Loucy (cell line): ENCODE results near the gene MIF4GD.

Experiments used
- H2AFZ ChIP-seq: fragments of 200-600 bp; sonication (generic); 2 replicates; pipeline ENCODE4 v1.6.0; 2016; ENCODE audit warnings: antibody characterized with exemption, mild to moderate bottlenecking, low read length, moderate library complexity
- H3F3A ChIP-seq: fragments of 200-600 bp; 2 replicates; pipeline ENCODE4 v1.6.0; 2016; ENCODE audit warnings: antibody characterized with exemption, low read depth, mild to moderate bottlenecking
- H3K27me3 ChIP-seq: fragments of 200-600 bp; sonication (generic); 2 replicates; pipeline ENCODE4 v1.6.1; 2014; ENCODE audit warnings: low read length, mild to moderate bottlenecking; ENCODE audit not compliant: insufficient read depth, poor library complexity, severe bottlenecking
- H3K36me3 ChIP-seq: fragments of 200-600 bp; sonication (generic); 2 replicates; pipeline ENCODE4 v1.6.1; 2016; ENCODE audit warnings: low read length; ENCODE audit not compliant: insufficient read depth
- H3K4me1 ChIP-seq: fragments of 200-600 bp; sonication (generic); 2 replicates; pipeline ENCODE4 v1.5.1; 2014; ENCODE audit warnings: low read length, mild to moderate bottlenecking; ENCODE audit not compliant: insufficient read depth, poor library complexity, severe bottlenecking
- H3K4me2 ChIP-seq: fragments of 200-600 bp; sonication (generic); 2 replicates; pipeline ENCODE4 v1.6.0; 2014; ENCODE audit warnings: antibody characterized with exemption, low read length, low read depth, mild to moderate bottlenecking; ENCODE audit not compliant: poor library complexity, severe bottlenecking
- H3K4me3 ChIP-seq: fragments of 200-600 bp; sonication (generic); 2 replicates; pipeline ENCODE4 v1.5.1; 2014; ENCODE audit warnings: low read length, mild to moderate bottlenecking, mixed read lengths; ENCODE audit not compliant: poor library complexity, severe bottlenecking
- H3K79me2 ChIP-seq: fragments of 200-600 bp; sonication (generic); 2 replicates; pipeline ENCODE4 v1.6.1; 2014; ENCODE audit warnings: low read length; ENCODE audit not compliant: insufficient read depth
- H3K9ac ChIP-seq: fragments of 200-600 bp; sonication (generic); 2 replicates; pipeline ENCODE4 v1.6.0; 2014; ENCODE audit warnings: mild to moderate bottlenecking, low read depth, low read length, moderate library complexity; ENCODE audit not compliant: poor library complexity, severe bottlenecking
- H3K9me2 ChIP-seq: fragments of 200-600 bp; sonication (generic); replicated peaks from 2 replicates; pipeline ENCODE4 v1.6.1; 2016; ENCODE audit warnings: low read depth, low read length, mixed read lengths
- H3K9me3 ChIP-seq: fragments of 200-600 bp; sonication (generic); 2 replicates; pipeline ENCODE4 v1.6.1; 2014; ENCODE audit warnings: mild to moderate bottlenecking, antibody characterized with exemption, low read length, low read depth; ENCODE audit not compliant: insufficient read depth
- H4K20me1 ChIP-seq: fragments of 200-600 bp; sonication (generic); 2 replicates; pipeline ENCODE4 v1.6.0; 2014; ENCODE audit warnings: antibody characterized with exemption, low read length, mild to moderate bottlenecking; ENCODE audit not compliant: insufficient read depth, poor library complexity, severe bottlenecking
- CTCF ChIP-seq: fragments of 200-600 bp; sonication (generic); conservative IDR thresholded peaks from 2 replicates; pipeline ENCODE4 v1.5.1; 2014; ENCODE audit warnings: mild to moderate bottlenecking, antibody characterized with exemption, low read length
- EZH2phosphoT487 ChIP-seq: fragments of 200-600 bp; IDR thresholded peaks from 2 replicates; pipeline ENCODE4 v1.6.1; 2018; ENCODE audit warnings: antibody characterized with exemption, mild to moderate bottlenecking, moderate library complexity, borderline replicate concordance

Gene MIF4GD

DNA sequence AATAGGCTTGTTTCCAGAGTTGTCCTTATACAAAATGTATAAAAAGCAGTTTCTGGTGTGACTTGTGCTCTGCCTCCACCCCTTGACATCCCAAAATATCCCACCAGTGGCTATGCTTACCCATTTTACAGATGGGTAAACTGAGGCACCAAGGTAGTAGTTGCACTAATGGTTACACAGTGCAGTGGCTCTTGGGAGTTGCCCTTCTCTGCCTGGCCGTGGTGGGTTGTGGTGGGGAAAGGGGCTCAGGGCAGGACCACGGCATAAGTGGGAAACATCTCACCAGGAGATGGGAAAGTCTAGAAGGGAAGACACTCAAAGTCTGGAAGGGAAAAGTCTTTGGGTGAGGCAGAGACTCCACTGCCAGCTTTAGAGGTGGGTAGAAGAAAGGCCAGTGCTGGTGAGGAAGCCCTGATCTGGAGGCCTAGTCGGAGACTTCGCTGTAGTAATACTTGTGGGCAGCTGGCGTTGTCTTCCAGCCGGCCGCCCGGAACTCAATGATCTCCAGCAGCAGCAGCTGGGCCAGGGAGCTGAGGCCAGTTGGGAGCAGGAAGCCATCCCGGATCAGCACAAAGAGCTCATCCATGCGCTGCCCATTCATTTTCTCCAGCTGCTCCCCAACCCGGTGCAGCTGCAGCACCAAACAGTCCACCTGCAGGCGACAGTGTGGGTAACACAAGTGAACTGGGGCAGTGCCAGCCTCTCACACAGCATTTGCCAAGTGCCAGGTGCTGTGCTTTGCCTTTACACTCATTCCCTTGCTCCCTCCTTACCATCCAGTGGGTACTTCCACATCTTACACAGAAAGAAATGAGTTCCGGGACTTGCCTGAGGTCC is 4.5 kb downstream of the MIF4GD start:
- Histone ChIP-seq H3K4me1 (peaks cover 21% of the 10 kb centered on the region), H3K9ac (no peak overlapping the region)
- TF ChIP-seq CTCF, result no peak
- no peak for TF ChIP-seq EZH2phosphoT487

DNA sequence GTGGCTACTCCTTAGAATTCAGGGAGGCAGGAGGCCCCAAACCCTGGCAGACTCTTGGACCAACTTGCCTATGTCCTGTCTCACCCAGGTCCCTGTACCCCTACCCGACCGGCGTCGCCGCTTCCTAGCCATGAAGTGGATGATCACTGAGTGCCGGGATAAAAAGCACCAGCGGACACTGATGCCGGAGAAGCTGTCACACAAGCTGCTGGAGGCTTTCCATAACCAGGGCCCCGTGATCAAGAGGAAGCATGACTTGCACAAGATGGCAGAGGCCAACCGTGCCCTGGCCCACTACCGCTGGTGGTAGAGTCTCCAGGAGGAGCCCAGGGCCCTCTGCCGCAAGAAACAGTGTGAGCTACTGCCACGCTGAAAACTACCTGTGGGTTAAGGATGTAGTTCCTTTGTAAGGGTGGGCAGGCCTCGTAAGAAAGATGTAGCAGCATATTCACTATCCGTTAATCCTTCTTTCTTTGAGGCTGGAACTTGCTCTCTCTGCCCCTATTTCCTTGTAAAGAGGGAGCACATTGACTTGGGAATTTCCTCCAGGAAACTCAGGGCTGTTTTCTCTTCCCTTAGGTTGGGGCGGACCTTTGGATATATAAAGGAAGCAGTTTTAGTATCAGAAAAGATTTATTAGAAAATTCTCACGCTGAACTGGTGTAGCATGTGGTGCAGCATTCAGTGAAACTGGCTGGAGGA is 5.3 kb downstream of the MIF4GD start:
- H3K4me3 ChIP-seq, result no peak overlapping the region
- TF ChIP-seq EZH2phosphoT487, result no peak
- no peak for TF ChIP-seq CTCF

More for the DNA sequence above, 4.5 kb downstream of the MIF4GD start:
- Histone ChIP-seq H3K4me3 (no peak overlapping the region), H3K9me2 (no peaks in the 10 kb centered on the region), H3K9me3 (no peaks in the 10 kb centered on the region), H3F3A (no peaks in the 10 kb centered on the region), H4K20me1 (no peaks in the 10 kb centered on the region), H3K4me2 (no peak overlapping the region), H3K79me2 (peaks cover 37% of the 10 kb centered on the region), H2AFZ (no peak overlapping the region), H3K27me3 (no peaks in the 10 kb centered on the region), H3K36me3 (peaks cover 16% of the 10 kb centered on the region; the same call in 1 of the 2 replicates)

DNA sequence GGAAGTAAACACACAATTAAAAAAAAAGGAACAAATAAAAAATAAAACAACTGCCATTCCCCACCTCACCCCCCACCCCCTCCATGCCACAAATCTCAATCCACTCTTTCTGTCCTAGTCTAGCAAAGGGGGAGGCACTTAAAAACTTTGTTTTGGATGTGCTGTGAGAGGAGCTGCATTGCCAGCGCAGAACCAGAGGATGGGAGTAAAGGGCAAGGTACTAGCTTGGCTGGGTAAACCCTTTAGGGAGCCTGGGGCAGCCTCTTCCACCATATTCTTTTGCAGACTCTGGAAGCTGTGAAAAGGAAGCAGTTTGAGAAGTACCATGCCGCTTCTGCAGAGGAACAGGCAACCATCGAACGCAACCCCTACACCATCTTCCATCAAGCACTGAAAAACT is 8.0 kb downstream of the MIF4GD start:
- Histone ChIP-seq H3F3A (no peaks in the 10 kb centered on the region), H3K79me2 (peaks cover 52% of the 10 kb centered on the region), H3K4me1 (peaks cover 22% of the 10 kb centered on the region), H2AFZ (no peak overlapping the region), H4K20me1 (peaks cover 13% of the 10 kb centered on the region), H3K36me3 (peaks cover 16% of the 10 kb centered on the region; the same call in 1 of the 2 replicates), H3K9me2 (no peaks in the 10 kb centered on the region), H3K9me3 (no peaks in the 10 kb centered on the region), H3K4me3 (peak overlapping the region; percentile 93), H3K27me3 (no peaks in the 10 kb centered on the region), H3K4me2 (peak overlapping the region; percentile 84), H3K9ac (peak overlapping the region; percentile 94)
- TF ChIP-seq CTCF (0 out of 2 replicates have a peak, but pooled peaks have one; percentile 18), EZH2phosphoT487 (no peak)

More for the DNA sequence above, 5.3 kb downstream of the MIF4GD start:
- H3K4me2 ChIP-seq, result no peak overlapping the region
- H3F3A ChIP-seq, result no peaks in the 10 kb centered on the region
- peaks cover 22% of the 10 kb centered on the region for H3K4me1 ChIP-seq
- peaks cover 41% of the 10 kb centered on the region for H3K79me2 ChIP-seq
- H3K27me3 ChIP-seq, result no peaks in the 10 kb centered on the region
- no peak overlapping the region for H2AFZ ChIP-seq
- no peak overlapping the region for H3K9ac ChIP-seq
- peaks cover 16% of the 10 kb centered on the region; the same call in 1 of the 2 replicates for H3K36me3 ChIP-seq
- H3K9me3 ChIP-seq, result no peaks in the 10 kb centered on the region
- H4K20me1 ChIP-seq, result peaks cover 4% of the 10 kb centered on the region
- no peaks in the 10 kb centered on the region for H3K9me2 ChIP-seq
